ENCODE data around the gene CTDP1.

CTDP1 gene

GRCh38 chr18:79769698-79770500, 90.3 kb downstream of the CTDP1 start:
- FAIRE-seq: no peak

DNA sequence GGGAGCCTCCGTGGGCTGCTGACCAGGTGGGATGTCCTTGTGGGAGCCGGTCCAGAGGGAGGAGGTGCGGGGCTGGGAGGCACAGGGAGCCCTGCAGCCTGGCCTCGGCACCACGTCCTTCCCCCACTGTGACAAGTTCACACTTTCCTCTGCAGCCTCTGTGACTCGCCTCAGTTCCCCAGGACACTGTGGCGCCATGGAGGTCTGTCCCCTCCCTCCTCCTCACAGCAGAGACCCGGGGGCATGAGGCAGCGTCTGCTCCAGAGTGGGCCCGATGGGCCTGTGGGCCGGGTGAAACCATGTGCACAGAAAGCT, 90.9 kb downstream of the CTDP1 start:
- no peak for FAIRE-seq

DNA sequence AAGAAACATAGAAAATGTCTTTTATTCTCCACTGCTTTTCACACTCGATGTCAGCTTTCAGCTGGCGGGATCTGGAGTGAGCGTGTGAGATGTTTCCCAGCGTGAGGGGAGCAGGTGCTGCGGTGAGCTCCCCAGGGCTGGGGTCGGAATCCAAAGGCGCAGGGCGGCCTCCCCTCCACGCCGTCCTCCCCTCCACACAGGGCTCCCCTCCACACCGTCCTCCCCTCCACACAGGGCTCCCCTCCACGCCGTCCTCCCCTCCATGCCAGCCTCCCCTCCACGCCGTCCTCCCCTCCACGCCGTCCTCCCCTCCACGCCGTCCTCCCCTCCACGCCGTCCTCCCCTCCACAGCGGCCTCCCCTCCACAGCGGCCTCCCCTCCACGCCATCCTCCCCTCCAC, 91.2 kb downstream of the CTDP1 start:
- FAIRE-seq: no peak

DNA sequence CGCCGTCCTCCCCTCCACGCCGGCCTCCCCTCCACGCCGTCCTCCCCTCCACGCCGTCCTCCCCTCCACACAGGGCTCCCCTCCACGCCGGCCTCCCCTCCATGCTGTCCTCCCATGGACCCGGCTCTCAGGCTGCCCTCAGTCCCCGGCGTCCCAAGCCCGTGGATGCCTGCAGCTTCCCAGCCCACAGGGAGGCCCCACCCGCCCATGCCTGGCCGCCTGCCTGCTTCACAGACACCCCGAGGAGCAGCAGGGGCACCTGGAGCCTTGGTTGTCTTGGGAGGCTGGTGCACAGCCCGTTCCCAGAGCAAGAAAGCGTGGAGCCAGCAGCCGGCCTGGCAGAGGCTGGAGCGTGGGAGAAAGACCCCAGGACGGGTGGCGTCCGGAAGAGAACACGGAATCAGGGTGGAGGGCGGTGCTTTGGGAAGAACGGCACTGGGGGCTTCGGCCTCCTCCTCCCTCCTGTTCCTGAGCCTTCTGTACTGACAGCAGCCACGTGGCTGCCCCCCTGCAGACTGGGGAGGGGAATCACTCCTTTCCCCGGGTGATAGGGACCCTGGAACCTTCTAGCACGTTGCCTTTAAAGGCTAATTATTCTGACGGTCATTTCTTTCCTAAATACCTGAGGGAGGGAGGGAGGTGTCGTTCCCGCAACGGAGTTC, 92.0 kb downstream of the CTDP1 start:
- FAIRE-seq: no peak

- no peak for FAIRE-seq
These were observed 92.7 kb downstream of the CTDP1 start for GRCh38 chr18:79772108-79772864.

DNA sequence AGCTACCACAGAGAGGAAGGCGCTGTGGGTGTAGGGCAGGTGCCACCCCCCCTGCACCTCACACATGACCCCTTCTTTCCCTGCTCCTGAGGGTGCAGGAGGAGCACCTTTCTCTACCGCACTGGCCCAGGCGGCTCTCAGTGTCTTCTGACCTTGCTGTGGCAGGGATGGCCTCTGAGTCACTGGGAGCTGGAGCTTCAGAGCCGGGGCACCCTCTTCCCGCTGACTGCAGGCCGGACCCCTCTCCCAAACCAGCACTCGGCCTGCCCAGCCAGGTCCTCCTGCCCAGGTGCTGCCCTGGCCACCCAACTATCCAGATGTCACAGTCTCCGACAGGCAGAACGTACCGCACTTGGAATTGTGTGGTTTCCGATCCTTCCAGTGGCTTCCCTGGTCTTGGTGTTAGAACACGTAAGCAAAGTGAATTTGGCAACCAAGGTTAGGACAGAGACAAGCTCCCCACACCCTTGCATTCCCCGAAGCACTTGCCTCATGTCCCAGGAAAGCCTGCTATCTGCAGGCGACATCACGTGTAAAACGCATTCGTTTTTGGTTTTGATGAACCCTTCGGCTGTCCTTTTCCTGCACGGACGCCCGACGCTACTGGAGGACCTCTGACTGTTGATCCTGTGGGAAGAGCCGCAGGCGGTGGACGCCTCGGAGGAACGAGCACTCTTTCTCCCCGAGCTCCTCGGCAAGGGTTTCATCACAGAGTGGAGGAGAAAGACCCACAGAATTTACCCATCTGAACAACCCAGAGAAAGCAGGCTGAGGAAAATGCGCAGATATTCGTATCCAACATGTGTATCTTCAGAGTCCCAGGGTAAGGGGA, 93.5 kb downstream of the CTDP1 start:
- no peak for FAIRE-seq

- no peak for FAIRE-seq
These were observed 94.5 kb downstream of the CTDP1 start for GRCh38 chr18:79774111-79774510.

DNA sequence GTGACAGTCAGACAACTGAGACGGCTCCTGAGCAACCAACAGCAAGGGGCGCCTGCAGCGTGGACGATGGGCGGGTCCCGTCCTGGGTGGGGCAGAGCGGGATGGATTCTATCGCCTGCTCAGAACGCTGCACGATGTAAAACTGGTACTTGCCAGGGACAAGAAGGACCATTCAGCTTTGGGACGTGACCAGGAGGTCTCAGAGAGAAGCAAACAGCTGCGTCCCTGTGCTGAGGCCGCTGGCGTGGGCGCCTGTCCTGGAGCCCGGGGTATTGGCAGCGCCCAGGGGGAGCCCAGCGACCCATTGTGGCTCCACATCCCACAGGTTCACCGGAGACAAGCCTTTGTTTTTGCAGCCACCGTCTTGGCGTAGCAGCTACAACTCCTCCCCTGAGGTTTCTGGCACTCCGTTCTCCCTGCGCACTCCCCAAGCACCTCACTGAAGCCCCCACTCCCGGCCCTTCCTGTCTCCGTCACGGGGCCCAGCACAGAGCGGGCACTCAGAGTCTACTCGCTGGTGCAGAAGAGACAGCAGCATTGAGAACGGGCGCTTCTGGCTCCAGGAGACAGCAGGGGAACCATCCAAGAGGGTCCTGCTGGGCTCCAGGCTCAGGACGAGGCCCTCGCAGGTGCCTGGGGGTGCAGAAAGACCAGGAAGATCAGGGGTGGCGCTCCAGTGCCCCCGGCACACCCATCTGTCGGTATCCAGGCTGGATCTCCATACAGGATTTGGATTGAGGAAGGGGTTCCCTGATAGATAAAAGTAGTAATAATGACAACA, 96.0 kb downstream of the CTDP1 start:
- no peak for FAIRE-seq

GRCh38 chr18:79776674-79777073, 97.1 kb downstream of the CTDP1 start:
- no peak for FAIRE-seq

DNA sequence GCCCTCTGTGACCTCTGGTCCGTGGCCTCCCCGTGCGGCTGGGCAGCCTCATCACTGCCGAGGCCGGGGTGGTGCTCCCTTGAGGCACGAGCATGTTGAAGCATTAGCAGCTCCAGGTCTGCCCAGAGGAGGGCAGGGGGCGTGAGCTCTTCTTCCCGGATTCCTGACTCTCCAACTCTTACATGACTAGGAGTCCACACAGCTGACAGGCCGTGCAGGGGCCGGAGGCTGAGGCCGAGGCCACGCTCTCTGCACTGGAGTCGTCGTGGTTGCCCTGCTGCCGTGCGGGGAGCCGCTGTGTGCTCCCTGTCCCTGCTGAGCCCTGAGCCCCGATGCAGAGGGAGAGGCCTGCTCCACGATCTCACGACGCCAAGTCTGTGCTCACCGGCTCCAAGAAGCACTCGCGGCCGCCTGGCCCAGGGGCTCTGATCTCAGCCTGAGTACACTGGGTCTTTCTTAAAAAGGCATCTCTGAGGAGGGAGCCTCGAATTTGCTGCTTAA, 98.7 kb downstream of the CTDP1 start:
- no peak for FAIRE-seq

DNA sequence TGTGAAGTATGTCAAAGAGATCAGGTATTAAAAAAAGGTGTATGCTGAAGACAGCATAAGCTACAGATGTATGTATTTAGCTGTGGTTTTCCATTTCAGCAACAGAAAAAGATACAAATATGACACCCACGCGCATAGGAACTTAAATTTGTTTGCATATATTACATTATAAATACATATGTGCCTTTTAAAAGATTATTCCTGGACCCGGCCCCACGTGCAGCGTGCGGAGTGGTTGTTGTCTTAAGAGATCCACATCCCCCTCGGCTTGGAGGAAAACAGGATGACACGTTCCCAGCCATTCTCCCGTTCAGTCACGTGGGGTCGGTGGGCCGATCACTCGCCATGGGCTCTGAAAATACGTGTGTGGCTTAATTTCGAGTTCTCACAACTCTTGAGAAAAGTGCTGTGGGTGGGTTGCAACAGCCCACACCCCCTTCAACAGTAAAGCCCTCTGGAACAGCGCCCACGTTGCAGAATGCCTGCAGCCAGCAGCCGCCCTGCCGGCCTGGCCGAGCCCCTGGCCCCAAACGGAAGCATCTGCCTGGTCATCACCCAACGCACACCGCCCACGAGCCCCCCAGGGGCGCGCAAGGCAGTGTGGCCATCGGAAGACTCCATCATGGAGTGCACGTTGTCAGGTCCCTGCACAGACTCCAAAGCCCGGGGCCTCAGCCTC, 99.6 kb downstream of the CTDP1 start:
- no peak for FAIRE-seq

GRCh38 chr18:79779700-79780190, 100.1 kb downstream of the CTDP1 start:
- FAIRE-seq: no peak

GRCh38 chr18:79780547-79780946, 100.9 kb downstream of the CTDP1 start:
- FAIRE-seq: no peak

- no peak for FAIRE-seq
These were observed 101.8 kb downstream of the CTDP1 start for GRCh38 chr18:79781331-79781941.

DNA sequence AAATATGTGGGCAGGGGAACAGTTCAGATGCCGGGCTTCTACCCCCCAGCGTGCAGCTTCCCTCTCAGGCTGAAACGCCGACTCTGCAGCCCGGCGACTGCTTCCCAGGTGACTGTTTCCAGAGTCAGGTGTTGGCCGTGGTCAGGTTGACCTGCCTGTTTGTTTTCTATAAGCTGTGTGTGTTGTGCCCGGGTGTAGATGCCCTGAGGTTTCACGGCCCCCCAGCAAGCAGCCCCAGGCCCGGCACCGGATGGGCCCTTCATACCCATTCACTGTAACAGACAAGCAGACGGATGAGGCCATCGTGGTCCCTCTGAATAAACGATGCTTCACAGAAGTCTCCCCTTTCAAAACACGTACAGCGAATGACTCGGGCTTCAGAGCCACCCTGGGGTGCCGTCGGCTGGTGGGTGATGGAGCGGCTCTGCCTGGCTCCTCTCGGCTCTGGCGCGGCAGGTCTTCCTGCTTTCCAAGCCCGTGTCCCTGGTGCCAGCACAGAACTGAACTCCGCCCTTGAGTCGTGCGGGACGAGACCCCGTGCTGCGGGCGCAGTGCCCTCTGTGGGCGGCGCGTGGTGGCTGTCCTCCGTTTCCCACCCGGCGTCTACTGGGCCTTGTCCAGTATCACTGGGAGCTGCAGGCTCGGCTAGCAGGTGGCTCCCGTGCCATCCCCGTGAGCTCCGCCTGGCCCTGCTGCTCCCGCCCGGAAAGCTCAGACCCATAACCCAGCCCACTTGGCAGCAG, 103.1 kb downstream of the CTDP1 start:
- FAIRE-seq: no peak

DNA sequence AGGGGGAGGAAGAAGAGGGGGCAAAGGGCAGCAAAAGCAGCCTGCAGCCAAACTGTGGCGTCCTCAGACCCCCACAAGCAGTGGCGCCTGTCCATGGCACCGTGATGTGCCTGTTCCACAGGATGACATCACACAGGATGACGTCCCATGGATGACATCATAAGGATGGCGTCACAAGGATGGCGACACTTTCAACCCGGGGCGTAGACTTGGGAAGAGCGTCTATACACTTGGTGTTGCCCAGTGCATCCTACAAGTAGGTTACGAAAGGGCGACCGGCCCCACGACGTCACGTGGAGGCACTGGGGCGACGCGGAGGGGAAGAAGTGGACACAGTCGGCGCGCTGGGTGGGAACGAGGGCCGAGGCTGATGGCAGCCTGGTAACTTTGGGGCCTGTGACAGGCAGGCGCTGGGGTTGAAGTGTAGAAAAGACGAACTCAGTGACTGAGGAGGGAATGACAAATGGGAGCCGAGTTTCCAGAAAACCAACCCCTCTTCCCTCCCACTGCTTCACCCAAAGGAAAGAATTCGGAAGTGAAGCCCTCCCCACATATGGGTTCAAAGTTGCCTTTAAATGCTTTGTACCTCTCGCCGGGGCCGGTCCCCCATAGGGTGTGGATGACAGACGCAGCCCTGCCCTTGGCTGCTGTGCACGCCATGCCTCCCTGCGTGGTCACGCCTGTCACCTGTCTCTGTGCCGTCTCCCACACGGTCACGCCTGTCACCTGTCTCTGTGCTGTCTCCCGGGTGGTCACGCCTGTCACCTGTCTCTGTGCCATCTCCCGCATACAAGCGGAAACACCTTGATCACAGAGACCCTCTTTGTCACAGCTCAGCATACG, 104.7 kb downstream of the CTDP1 start:
- FAIRE-seq: no peak

DNA sequence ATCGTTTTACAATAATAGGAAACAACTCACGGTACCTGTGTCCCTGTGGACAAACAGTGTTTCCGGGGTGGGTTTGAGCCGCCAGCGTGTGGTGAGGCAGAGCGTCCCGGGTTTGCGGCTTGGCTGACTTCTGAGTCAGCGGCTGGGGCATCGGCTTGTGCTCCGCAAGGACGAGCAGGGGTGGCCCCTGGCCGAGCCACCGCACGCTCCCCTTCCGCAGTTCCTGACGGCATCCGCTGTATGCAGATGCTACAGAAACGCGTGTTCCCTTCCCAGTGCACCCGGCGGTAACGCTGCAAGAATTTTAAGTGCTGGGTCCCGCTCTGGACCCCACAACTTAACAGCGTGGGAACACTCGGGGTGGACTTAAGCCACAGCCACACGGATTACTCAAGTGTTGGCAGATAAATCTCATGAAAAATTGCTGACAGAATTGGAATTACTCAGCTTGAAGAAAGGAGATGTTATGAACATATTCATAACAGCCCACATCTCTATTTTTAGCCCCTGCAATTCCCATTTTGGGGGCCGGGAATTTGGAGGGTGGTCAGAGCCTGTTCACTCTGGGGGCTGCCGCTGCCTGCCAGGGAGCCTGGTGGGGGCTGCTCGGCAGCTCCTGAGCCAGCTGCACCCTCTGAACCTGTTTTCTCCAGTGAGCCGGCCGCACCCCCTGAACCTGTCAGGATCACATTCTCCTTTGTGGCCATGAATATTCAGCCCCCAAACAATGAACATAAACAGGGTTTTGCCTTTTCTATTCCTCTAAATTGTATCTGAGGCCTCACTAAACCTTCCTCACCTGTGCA, 105.6 kb downstream of the CTDP1 start:
- FAIRE-seq: no peak

DNA sequence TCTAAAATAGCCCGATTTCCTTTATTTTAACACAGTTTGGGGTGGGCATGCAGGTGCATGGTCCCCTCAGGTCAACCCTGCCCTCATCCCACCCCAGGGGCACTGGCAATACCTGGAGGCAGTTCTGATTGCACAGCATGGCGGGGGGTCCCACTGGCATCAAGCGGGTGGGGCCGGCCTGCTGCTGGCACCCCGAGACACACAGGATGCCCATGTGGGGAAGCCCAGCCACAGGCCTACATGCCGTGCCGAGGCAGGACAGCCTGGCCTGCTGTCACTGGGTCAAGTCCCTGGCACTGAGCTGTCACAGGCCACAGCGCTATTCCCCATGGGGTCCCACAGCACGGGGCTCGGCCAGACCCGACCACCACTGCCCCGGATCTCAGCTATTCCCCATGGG, 106.2 kb downstream of the CTDP1 start:
- no peak for FAIRE-seq

Data from endometrium (tissue), 2 donors.